NCI-H748 (cell line): ENCODE measurements around the gene MTCH2.
"Not testable (repeated sequence)": the region's sequence is repeated elsewhere in the genome, so short reads cannot be mapped to it uniquely, and the experiment has no call there.

Experiments
- DNase-seq: peaks from one replicate; lab custom pipeline; 2025; ENCODE audit not compliant: unreplicated experiment; lab: John Stamatoyannopoulos, UW

The MTCH2 gene

GRCh38 chr11:47642099-47642855 lies at the start of gene MTCH2:
MTCH2 (minus strand) TSS chr11:47642559; CDS start chr11:47642465, 94 bp downstream.
- peak; percentile 96 for DNase-seq

- no peak for DNase-seq
Observed at GRCh38 chr11:47691979-47692378, 49.6 kb upstream of the MTCH2 start.

GRCh38 chr11:47689480-47689879 lies 47.1 kb upstream of the MTCH2 start:
- DNase-seq: no peak

- no peak for DNase-seq
Observed at GRCh38 chr11:47688991-47689390, 46.6 kb upstream of the MTCH2 start.

GRCh38 chr11:47688111-47688510 lies 45.8 kb upstream of the MTCH2 start:
- DNase-seq: no peak

- DNase-seq: not testable (repeated sequence)
Observed at GRCh38 chr11:47686704-47687103, 44.3 kb upstream of the MTCH2 start.

GRCh38 chr11:47686151-47686550 lies 43.8 kb upstream of the MTCH2 start:
- no peak for DNase-seq

- no peak for DNase-seq
Observed at GRCh38 chr11:47675851-47676250, 33.5 kb upstream of the MTCH2 start.

- DNase-seq: no peak
Observed at GRCh38 chr11:47672283-47672730, 29.9 kb upstream of the MTCH2 start.

GRCh38 chr11:47669856-47670255 lies 27.5 kb upstream of the MTCH2 start:
- no peak for DNase-seq

GRCh38 chr11:47668665-47669064 lies 26.3 kb upstream of the MTCH2 start:
- no peak for DNase-seq

GRCh38 chr11:47667555-47667954 lies 25.2 kb upstream of the MTCH2 start:
- DNase-seq: no peak

GRCh38 chr11:47667135-47667534 lies 24.8 kb upstream of the MTCH2 start:
- no peak for DNase-seq

GRCh38 chr11:47664936-47665335 lies 22.6 kb upstream of the MTCH2 start:
- not testable (repeated sequence) for DNase-seq

- no peak for DNase-seq
Observed at GRCh38 chr11:47661245-47661644, 18.9 kb upstream of the MTCH2 start.

- no peak for DNase-seq
Observed at GRCh38 chr11:47659276-47659675, 16.9 kb upstream of the MTCH2 start.

GRCh38 chr11:47656260-47656885 lies 14.0 kb upstream of the MTCH2 start:
- no peak for DNase-seq

- DNase-seq: no peak
Observed at GRCh38 chr11:47651818-47652469, 9.6 kb upstream of the MTCH2 start.

- no peak for DNase-seq
Observed at GRCh38 chr11:47649276-47649675, 6.9 kb upstream of the MTCH2 start.

- no peak for DNase-seq
Observed at GRCh38 chr11:47646019-47646418, 3.7 kb upstream of the MTCH2 start.

GRCh38 chr11:47645500-47645899 lies 3.1 kb upstream of the MTCH2 start:
- no peak for DNase-seq

GRCh38 chr11:47641600-47642098 lies 710 bp downstream of the MTCH2 start:
- peak; percentile 17 for DNase-seq
